ENCODE measurements around the gene ITPRIPL2. TPM values are rescaled to one million over a fixed set of nuclear protein-coding genes. Genes with fewer than 3 reads are reported as not detected.
A peak's percentile ranks its signal among the peaks of the same experiment; 100 is the strongest.

The ITPRIPL2 gene
- total RNA-seq, result 26.1 and 26.6 TPM in 2 replicates
- polyA plus RNA-seq (2012), result 28.6 TPM

DNA sequence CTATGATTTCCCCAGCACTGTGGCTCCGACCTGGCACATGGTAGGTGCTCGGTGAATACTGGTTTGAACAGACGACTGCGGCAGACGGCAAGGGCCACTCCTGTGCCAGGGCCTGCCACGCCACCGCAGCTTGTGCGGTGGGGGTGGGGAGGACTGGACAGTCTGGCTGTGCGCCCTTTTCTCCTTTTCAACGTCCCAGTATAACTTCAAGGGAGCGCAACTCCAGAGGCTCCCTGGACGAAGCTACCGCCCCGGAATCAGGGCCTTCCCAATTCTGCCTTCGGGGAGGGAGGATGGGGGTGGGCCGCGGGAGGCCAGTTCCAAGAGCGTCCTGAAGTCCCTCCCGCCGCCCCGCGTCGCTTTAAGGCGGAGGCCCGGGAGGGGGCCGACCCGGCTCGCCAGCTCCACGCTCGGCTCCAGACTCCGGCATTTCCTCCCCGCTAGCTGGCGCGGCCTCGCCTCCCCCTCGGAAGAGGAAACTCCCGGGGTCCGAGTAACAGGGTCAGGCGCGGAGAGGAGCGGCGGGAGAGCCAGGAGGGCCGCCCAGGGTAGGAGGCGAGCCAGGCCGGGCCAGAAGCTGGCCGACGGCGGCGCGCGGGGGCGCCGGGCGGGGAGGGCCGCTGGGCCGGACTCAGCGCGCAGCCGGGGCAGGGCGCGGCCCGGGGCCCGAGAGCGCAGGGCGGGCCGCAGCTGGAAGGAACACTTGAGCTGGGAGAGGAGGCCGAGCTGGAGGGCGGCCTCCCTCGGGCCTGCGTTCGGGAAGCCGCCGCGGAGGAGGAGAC, at the start of gene ITPRIPL2:
TSS of gene ITPRIPL2 (plus strand) at position 388 of the 782 bp plus-strand sequence. CDS start 498 bp downstream, outside the sequence.
- DNase-seq (ENCODE audit: low read depth), result peak; percentile 94

DNA sequence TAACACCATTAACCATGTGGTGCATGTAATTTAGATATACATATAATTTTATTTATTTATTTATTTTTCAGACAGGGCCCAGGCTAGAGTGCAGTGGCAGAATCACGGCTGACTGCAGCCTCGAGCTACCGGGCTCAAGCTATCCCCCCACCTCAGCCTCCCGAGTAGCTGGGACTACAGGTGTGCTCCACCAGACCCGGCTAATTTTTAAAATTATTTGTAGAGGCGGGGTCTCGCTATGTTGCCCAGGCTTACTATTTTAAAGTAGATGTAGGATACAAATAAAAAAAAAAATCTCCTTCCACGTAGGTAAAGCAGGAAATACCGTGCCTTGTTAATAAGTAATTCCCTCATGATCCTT, 46.8 kb upstream of the ITPRIPL2 start:
- no peak for DNase-seq (ENCODE audit: low read depth)

DNA sequence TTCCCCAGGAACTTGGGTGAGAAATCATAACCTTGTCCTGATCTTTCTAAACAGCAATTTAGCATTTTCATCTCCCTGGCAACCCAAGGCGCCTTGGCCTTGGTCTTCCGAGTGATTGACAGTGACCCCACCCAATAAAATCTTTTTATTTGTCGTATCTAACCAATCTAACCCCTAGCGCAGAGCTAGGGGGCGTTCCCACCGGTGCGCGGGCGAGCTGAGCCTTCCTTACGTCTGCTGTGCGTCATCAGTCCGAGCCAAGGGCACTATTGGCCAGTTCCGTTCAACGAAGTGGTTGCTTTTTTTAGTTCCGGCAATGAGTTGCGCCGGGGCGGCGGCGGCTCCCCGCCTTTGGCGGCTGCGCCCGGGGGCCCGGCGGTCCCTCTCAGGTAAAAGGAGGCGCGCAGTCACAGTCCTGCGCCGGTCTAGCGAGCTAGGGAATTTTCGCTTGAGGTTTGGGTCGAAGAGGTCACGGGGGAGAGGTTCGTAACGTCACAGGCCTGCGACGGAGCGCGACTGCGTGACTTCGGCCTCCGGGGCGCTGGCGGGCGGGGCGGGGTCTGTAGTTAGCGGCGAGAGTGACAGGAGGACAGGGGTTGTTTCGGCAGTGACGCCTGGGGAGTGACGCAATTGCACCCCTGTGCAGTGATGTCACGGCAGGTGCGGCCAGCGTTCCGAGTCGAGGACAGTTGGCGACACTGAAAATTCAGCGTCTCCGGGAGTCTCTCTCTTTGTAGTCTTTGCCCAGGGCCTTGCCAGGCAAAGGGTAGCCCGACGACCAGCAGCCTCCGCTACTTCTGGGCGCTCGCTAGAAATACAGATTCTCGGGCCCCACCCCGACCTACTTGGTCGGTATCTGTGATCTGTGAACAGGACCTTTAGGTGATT, 46.2 kb upstream of the ITPRIPL2 start, which contains the start of gene COQ7:
TSS of gene COQ7 (plus strand) at position 266 of the 888 bp plus-strand sequence. CDS start at position 317, 51 bp downstream.
- peak; percentile 100 for DNase-seq (ENCODE audit: low read depth)

DNA sequence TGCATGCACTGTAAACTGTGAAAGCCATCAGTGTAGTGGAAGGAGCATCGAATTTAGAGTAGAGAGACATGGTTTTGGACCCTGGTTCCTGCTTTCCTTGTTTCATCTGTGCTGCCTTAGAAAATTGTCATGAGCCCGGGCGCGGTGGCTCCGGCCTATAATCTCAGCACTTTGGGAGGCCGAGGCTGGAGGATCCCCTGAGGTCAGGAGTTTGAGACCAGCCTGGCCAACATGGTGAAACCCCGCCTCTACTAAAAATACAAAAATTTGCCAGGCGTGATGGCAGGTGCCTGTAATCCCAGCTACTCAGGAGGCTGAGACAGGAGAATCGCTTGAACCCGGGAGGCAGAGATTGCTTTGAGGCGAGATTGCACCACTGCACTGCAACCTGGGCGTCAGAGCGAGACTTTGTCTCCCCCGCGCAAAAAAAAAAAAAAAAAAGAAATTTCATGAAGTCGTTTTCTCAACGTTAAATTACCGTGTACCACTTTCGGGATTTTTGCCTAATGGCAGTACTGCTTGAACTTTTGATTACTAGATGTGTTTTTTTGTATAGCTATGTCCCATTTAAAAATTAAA, 45.4 kb upstream of the ITPRIPL2 start:
- DNase-seq (ENCODE audit: low read depth), result no peak

DNA sequence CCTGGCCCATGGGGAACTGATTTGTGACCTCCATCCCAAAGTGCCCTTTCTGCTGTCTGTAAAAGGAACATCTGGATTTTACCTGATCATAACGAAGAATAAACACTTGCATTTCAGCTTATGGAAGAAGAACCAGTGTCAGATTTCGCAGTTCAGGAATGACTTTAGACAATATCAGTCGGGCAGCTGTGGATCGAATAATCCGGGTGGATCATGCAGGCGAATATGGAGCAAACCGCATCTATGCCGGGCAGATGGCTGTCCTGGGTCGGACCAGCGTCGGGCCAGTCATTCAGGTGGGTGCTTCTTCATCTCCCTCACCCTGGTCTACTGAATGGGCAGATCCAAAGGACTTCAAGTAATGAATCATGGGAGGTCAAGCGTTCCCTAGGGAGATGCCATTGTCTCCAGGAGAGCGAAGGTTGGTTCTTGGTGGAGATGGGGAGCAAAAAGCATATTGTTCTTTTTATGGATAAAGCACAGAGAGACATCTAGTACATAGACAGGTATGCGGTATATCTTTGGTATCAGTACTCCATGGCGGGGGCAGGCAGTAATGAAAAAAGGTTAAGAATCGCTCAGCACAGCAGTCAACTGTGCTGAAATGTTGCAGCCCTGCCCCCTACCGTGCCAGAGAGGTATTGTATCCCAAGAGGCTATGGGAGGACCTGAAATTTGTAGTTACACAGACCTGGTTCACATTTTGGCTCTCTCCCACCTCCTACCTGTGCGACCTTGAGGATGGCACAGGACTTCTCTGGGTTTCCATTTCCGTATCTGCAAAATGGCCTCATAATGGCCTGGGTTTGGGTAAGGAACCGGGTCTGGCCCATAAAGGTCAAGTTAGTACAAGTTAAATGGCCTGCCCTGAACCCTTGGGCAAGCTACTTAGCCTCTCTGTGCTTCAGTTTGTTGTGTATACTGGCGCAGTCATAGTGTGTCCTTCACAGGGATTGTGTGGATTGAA, 41.7 kb upstream of the ITPRIPL2 start:
- peak; percentile 62 for DNase-seq (ENCODE audit: low read depth)

DNA sequence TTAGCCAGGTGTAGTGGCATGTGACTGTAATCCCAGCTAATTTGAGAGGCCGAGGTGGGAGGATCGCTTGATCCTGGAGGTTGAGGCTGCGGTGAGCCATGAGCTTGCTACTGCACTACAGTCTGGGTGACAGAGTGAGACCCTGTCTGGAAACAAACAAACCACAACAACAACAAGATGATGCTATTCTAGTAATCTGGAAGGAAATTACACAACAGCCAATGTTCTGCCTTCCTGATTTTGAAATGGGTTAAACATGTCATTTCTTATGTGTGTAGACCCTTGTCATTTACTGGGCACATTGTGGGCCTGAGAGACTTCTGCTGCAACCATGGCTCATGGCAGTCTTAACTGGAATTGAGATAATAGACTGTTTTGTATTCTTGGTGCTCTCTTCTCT, 40.4 kb upstream of the ITPRIPL2 start:
- DNase-seq (ENCODE audit: low read depth), result no peak

DNA sequence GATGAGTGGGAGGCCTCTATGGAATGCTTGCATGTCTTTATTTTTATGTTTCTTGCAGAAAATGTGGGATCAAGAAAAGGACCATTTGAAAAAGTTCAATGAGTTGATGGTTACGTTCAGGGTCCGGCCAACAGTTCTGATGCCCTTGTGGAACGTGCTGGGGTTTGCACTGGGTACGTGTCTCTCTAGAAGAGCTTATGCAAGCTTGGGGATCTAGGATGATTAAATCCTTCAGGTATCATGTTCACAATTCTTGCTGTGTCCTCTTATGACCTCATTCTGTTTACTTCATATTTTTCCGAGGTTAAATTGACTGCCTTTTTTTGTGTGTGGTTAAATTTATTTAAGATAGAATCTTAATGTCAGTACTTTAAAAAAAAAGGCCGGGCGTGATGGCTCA, 39.9 kb upstream of the ITPRIPL2 start:
- no peak for DNase-seq (ENCODE audit: low read depth)

DNA sequence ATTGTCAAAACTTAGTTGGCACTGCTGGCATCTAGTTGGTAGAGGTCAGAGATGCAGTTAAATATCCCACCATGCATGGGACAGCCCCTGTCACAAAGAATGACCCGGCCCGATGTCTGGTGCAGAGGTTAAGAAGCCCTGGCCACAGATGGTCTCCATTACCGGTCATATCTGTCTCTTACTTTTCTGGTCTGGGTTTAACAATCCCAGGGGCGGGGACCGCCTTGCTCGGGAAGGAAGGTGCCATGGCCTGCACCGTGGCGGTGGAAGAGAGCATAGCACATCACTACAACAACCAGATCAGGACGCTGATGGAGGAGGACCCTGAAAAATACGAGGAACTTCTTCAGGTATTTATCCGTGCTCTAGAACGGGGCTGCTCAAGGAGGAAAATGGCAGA, 38.3 kb upstream of the ITPRIPL2 start:
- no peak for DNase-seq (ENCODE audit: low read depth)

DNA sequence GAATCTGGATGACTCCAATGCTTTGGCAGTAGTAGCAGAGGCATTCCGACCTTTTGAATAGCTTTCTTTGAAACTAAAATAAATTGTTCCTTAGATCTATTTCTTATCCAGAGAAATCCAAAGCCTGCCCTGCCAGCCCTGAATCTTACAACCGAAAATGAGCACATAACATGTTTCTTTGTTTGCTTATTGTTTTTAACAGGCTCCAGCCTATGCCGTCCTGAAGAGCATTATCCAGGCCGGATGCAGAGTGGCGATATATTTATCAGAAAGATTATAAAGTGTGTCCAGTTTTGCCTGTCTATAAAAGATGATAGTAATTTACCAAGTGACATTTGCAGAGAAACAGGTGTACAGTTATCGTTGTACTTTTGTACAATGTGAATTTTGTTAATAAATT, 35.9 kb upstream of the ITPRIPL2 start:
- no peak for DNase-seq (ENCODE audit: low read depth)

DNA sequence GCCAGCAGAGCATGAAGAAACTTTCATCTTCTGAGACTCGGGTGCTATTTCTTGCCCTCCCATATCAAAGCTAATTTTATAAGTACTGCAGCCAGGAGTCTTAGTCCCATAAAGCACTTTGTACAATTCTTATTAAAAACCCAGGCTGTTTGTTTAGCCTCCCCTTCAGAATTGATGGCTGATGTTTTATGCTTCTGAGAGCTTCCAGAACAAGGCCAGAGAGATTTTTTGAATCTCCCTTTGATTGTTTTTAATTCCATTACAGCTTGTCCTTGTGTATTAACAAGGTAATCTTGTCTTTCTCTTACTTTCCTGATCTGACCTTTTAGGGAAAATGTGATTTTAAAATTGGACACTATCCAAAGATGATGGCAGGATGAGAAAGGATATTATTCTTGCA, 30.1 kb upstream of the ITPRIPL2 start:
- DNase-seq (ENCODE audit: low read depth), result no peak

DNA sequence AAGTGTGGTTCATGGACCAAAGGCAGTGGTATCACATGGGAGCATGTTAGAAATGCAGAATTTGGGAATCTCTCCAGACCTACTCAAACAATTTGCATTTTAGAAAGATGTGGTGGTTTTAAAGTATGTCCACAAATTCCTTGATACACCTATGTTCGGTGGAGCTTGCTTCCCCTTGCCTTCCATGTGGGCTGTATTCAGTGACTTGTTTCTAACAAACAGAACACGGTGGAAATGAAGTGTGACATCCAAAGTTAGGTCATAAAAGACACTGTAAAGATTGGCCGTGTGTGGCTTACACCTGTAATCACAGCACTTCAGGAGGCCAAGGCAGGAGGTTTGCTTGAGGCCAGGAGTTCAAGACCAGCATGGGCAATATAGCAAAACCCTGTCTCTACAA, 29.6 kb upstream of the ITPRIPL2 start:
- DNase-seq (ENCODE audit: low read depth), result no peak

DNA sequence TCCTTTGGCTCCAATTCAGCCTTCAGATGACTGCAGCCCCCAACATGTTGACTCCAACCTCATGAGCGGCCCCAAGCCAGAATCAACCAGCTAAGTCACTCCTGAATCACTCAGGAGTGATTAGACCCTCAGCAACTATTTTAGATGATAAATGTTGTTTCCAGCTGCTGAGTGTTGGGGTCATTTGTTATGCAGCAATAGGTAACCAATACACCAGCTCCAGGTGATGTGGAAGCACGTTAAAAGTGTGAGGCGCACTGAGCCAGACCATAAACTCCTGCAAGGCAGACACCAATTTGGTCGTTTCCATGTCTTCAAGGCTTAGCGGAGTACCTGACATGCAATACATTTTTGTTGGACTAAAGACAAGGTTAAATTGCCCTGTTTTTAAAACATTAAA, 28.9 kb upstream of the ITPRIPL2 start:
- no peak for DNase-seq (ENCODE audit: low read depth)

DNA sequence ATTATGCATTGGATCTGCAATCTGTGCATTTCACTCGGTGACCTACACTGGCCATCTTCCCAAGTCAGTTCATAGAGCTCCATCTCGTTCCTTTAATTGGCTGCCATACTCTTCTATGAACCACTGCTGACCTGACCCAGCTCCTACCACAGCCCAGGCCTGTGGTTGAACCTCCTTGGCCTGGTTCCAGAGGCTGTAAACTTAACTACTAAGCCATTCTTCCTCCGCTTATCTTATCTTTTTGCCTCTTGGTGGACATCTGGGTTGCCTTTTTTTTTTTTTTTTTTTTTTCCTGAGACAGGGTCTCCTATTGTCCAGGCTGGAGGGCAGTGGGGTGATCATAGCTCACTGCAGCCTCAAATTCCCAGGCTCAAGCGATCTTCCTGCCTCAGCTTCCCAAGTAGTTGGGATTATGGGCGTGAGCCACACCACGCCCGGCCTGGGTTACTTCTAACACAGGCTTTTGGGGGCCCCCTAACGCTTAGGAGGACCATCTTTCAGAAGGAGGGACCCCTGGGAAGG, 28.0 kb upstream of the ITPRIPL2 start:
- peak; percentile 63 for DNase-seq (ENCODE audit: low read depth)

DNA sequence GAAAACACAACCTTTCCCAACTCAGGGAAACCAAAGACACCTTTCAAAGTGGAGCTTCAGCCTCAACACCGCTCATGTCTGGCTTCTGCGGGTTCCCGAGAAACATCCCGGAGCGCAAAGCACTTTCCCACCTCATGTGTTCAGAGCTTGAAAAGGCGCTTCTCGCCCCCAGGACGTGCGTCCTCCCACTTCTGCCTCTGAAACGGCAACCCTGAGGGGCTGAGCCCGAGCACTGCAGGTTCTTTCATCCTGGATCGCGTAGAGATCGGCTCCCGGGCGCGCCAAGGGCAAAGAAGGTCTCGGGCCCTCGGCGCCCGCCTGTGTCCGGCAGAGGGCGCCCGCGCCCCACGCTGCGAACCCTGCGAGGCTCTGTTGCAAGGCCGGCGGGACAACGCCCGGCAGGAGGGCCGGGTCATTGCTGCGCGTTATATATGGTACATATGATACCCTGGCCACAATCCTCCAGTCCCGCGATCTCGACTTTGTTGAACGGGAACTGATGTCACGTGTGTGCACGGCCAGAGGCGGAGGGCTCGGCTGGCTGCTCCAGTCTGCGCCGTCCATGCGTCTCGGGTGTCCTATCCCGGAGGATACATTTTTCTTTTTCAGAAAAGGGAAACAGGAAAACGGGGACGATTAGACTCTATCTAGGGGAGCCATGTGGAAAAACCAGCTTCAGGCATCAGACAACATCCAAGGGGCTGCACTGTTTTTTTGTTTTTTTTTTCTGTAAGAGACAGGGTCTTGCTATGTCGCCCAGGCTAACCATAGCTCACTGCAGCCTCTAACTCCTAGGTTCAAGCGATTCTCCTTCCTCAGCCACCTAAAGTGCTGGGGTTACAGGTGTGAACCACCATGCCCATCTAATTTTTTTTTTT, 27.2 kb upstream of the ITPRIPL2 start:
- DNase-seq (ENCODE audit: low read depth), result peak; percentile 74

DNA sequence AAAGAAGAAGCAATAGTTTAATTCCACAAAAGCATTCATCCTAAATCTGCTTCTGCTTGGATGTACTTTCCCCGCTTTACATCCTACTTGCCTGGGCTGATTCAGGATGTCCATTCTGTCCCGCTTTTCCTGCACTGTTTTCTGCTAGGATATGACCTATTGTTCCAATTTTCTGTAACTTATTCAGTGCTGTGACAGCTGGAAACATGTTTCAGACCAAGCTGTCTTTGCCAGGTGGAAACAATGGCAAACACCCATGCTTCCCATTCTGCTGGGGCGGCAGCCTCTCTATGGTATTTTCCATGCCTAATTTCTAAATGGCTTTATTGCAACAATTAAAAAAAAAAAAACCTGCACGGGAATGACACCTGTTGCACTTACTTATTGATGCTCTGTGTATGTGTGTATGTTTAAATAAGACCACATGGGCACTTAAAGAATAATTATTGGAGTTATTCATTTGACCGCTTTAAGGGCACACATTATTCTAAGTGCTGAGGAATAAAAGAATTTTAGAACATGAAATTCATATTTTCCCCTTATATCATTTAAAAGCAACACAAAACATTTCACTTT, 25.3 kb upstream of the ITPRIPL2 start:
- DNase-seq (ENCODE audit: low read depth), result no peak

DNA sequence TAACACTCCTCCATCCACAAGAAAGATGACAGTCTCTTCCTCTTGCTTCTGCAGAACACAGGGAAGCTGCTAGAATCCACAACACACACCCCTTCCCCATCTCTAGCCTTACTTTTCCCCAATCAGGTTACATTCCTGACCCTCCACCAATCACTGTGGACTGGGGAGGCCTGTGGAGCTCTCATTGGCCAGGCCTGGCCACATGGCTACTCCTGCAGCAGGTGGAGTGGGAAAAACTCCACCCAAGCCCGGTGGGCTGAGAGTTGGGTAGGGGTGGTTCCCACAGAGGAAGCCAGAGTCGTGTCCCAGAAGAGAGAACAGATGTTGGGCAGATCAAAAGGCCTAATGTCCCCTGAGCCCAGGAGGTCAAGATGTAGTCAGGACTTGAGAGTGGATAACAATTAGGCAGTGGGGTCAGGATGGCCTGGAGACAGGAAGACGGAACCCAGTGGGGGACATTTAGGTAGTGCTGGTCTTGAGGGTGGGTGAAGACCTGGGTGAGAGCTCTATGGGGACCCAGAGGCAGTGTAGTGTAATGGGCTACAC, 24.3 kb upstream of the ITPRIPL2 start:
- no peak for DNase-seq (ENCODE audit: low read depth)

DNA sequence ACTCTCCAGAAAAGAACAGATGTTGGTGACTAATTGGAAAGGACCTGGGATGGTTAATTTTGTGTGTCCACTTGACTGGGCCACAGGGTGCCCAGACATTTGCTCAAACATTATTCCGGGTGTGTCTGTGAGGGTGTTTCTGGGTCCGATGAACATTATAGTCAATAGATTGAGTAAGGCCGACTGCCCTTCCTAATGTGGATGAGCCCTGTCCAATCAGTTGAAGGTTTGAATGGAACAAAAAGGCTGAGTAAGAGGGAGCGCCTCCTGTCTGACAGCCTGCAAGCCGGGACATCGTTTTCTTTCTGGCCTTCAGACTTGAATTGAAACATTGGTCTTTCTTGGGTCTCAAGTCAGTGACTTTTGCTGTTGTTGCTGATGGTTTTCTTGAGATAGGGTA, 22.8 kb upstream of the ITPRIPL2 start:
- DNase-seq (ENCODE audit: low read depth), result no peak

DNA sequence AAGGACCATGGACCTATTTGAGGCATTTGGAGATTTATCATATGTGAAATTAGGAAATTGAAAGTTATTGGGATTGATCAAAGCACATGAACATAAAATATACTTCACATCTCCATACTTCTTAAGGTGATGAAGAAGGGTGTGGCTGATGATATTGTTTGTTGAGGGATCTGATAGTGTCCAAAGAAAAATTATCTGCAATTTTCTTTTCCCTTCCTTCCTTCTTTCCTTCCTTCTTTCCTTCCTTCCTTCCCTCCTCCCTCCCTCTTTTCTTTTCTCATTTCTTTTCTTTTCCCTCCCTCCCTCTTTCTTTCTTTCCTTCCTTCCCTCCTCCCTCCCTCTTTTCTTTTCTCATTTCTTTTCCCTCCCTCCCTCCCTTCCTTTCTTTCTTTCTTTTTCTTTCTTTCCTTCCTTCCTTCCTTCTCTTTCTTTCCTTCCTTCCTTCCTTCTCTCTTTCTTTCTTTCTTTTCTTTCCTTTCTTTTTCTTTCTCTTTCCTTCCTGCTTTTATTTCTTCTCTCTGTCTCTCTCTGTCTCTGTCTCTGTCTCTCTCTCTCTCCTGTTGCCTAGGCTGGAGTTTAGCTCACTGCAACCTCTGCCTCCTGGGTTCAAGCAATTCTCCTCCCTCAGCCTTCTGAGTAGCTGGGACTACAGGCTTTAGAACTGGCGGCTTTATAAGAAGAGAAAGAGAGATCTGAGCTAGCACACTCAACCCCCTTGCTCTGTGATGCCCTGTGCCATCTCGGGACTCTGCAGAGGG, 20.9 kb upstream of the ITPRIPL2 start:
- DNase-seq (ENCODE audit: low read depth), result no peak

All from myocyte (in vitro differentiated cells).